Thoracic aorta (tissue), 2 donors: ENCODE results near the gene KRTDAP. TPM values are rescaled to one million over a fixed set of nuclear protein-coding genes. Genes with fewer than 3 reads are reported as not detected.

Source experiments
- ATAC-seq: fragments of 150-250 bp; one replicate; pipeline ENCODE4 v1.8.0; 2017; ENCODE audit warnings: low read depth; ENCODE audit not compliant: insufficient number of reproducible peaks, low FRiP score
- DNase-seq: peaks from one replicate; pipeline ENCODE4 v3.0.0-alpha.2; 2020; ENCODE audit warnings: low spot score
- H3K27ac ChIP-seq, 2 donors: fragments of 200-600 bp; sonication (generic); 1 replicate in 1 of 2; 2 replicates in 1 of 2; pipeline ENCODE4 v1.5.1; 2016; ENCODE audit warnings: mild to moderate bottlenecking in 2 of 2, moderate library complexity in 2 of 2
- H3K27me3 ChIP-seq: fragments of 200-600 bp; sonication (generic); replicated peaks from 2 replicates; pipeline ENCODE4 v1.6.0; 2016; ENCODE audit warnings: mild to moderate bottlenecking; ENCODE audit not compliant: insufficient read depth
- H3K36me3 ChIP-seq: fragments of 200-600 bp; sonication (generic); one replicate; pipeline ENCODE4 v1.5.1; 2016
- H3K4me1 ChIP-seq, 2 donors: fragments of 200-600 bp; sonication (generic); 1 replicate in 1 of 2; 2 replicates in 1 of 2; pipeline versions ENCODE4 v1.5.1 to v1.6.0; 2016; ENCODE audit warnings: low read depth in 2 of 2, mild to moderate bottlenecking in 1 of 2; ENCODE audit not compliant: control insufficient read depth in 1 of 2
- H3K4me3 ChIP-seq: fragments of 200-600 bp; sonication (generic); 2 replicates; pipeline ENCODE4 v1.5.1; 2016; ENCODE audit warnings: mild to moderate bottlenecking
- H3K9me3 ChIP-seq: fragments of 200-600 bp; sonication (generic); 2 replicates; pipeline ENCODE4 v1.5.1; 2016
- CTCF ChIP-seq: fragments of 200-600 bp; sonication (generic); IDR thresholded peaks from one replicate; pipeline ENCODE4 v1.5.1; 2019; ENCODE audit warnings: antibody characterized with exemption
- total RNA-seq, 2 donors: library from RNA; depleted of rRNA; stranded (reverse); fragments of >200 nt; gene quantifications; one replicate each; pipeline versions ENCODE4 v1.1.0 to v1.2.3, GENCODE V29; 2016

KRTDAP gene
- total RNA-seq, 2 donors from 2014 or later: 29.6 TPM; not detected in 1

- TF ChIP-seq CTCF: no peak
- no peak overlapping the region for H3K27ac ChIP-seq
- no peaks in the 10 kb centered on the region for H3K27me3 ChIP-seq
- DNase-seq (no peak), ATAC-seq (no peak)
- H3K4me1 ChIP-seq: no peaks in the 10 kb centered on the region
- no peak overlapping the region for H3K4me3 ChIP-seq
- H3K36me3 ChIP-seq: no peaks in the 10 kb centered on the region
- no peaks in the 10 kb centered on the region for H3K9me3 ChIP-seq
Observed at GRCh38 chr19:35518313-35518712, 28.0 kb upstream of the KRTDAP start.

GRCh38 chr19:35517342-35517741 is 27.1 kb upstream of the KRTDAP start:
- no peaks in the 10 kb centered on the region for H3K9me3 ChIP-seq
- no peaks in the 10 kb centered on the region for H3K27me3 ChIP-seq
- no peaks in the 10 kb centered on the region for H3K36me3 ChIP-seq
- no peak overlapping the region for H3K27ac ChIP-seq
- no peaks in the 10 kb centered on the region for H3K4me1 ChIP-seq
- no peak for DNase-seq
- H3K4me3 ChIP-seq: no peak overlapping the region
- no peak for ATAC-seq
- no peak for TF ChIP-seq CTCF

- no peak for ATAC-seq
- no peak overlapping the region for H3K4me3 ChIP-seq
- H3K36me3 ChIP-seq: no peaks in the 10 kb centered on the region
- DNase-seq: no peak
- H3K27me3 ChIP-seq: no peaks in the 10 kb centered on the region
- H3K27ac ChIP-seq: no peak overlapping the region
- TF ChIP-seq CTCF: no peak
- H3K4me1 ChIP-seq: no peaks in the 10 kb centered on the region
- no peaks in the 10 kb centered on the region for H3K9me3 ChIP-seq
Observed at GRCh38 chr19:35516310-35516709, 26.0 kb upstream of the KRTDAP start.

- Histone ChIP-seq H3K36me3 (no peaks in the 10 kb centered on the region), H3K4me3 (no peak overlapping the region), H3K27ac (no peak overlapping the region), H3K9me3 (no peaks in the 10 kb centered on the region), H3K4me1 (peaks cover 5% of the 10 kb centered on the region in 2 donors), H3K27me3 (no peaks in the 10 kb centered on the region)
- TF ChIP-seq CTCF: no peak
- no peak for DNase-seq
- ATAC-seq: no peak
Observed at GRCh38 chr19:35514282-35514809, 24.1 kb upstream of the KRTDAP start.

- Histone ChIP-seq H3K4me1 (peaks cover 6 to 9% of the 10 kb centered on the region in 2 donors), H3K27ac (no peak within 1 kb of the TSS), H3K36me3 (no peaks in the 10 kb centered on the region), H3K27me3 (no peaks in the 10 kb centered on the region), H3K9me3 (no peaks in the 10 kb centered on the region), H3K4me3 (no peak within 1 kb of the TSS)
- DNase-seq (no peak), ATAC-seq (no peak)
- TF ChIP-seq CTCF: no peak
Observed at GRCh38 chr19:35513628-35514281, 23.5 kb upstream of the KRTDAP start, which contains the start of gene DMKN. Gene DMKN (minus strand): TSS chr19:35513649. CDS start chr19:35513475, 174 bp downstream.
